HG02885 (cell line): ENCODE results near the gene ENOX1.

ENCODE experiments used
- ATAC-seq: cut with Tn5 transposase; IDR thresholded peaks from one replicate; pipeline ENCODE4 v1.9.1; 2021; ENCODE audit warnings: mild to moderate bottlenecking; ENCODE audit not compliant: unreplicated experiment, poor library complexity

Gene ENOX1

GRCh38 chr13:43339145-43339804 is 447.5 kb downstream of the ENOX1 start:
- no peak for ATAC-seq

DNA sequence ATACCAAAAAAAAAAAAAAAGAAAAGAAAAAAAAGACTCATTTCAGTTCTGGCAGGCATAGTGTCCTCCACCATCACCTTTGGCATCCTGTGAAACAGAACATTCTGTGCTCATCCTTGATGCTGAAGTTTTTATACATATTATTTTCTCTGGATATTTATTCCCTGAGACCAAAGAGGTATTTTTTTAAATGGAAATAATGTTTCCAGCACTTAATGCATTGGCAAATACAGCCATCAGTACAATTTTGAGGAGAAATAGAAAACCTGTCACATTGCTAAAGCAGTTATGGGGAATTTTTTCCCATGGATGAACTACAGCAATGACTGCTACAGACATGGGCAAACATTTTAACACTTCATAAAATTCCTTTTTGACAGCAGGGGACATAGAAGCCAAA is 451.0 kb downstream of the ENOX1 start:
- no peak for ATAC-seq

DNA sequence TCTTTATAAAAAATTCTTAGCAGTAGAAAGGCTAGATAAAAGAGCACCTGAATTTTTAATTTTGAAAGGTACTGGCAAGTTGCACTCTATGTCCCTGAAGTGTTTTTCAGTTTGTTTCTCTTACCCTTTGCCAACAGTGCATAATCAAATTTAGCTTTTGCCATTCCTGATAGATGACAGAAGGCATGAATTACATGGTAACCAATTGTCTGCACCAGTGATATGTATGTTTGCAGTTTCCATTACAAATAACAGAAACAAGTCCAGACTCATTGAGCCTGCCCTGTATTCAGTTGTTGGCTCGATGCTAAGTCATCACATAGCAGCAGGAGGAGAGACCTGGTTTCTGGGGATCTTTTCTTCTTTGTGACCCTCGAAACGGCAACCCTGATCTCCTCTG is 453.6 kb downstream of the ENOX1 start:
- ATAC-seq: no peak

DNA sequence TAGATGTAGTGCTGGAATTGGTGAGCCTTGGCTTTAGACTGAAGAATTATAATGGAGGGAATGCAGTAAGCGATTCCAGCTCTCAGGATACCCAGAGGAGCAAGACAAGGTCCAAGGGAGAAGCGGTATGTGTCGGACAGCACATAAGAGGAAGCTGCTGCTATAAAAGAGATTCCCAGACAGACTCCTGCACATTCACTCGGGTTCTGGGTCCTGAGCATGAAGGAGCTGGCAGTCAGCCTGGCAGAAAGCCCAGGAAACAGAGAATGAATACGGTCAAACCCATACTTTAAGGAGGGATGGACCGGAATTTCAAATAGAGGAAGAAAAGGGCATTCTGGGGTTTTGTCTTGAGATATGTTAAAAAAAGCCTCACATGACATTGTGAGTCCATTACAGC is 455.1 kb downstream of the ENOX1 start:
- no peak for ATAC-seq

DNA sequence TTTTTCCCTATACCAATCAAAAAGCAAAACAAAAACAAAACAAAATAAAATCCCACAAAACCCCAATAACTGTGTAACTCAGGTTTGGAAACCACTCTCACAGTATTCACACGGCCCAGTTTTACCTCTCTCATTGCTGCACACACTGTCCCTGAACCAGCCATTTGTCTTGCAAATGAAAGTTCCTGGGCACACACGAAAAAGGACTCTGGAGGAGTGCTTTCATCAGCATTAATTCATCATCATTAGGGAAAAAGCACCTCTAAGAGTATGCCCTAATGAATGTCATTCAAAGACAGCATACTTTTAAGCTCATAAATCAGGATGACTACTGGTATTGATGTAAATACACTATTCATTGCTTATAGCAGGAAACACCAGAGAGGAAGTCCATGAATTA is 457.1 kb downstream of the ENOX1 start:
- ATAC-seq: no peak

GRCh38 chr13:43328907-43329306 is 457.9 kb downstream of the ENOX1 start:
- no peak for ATAC-seq

DNA sequence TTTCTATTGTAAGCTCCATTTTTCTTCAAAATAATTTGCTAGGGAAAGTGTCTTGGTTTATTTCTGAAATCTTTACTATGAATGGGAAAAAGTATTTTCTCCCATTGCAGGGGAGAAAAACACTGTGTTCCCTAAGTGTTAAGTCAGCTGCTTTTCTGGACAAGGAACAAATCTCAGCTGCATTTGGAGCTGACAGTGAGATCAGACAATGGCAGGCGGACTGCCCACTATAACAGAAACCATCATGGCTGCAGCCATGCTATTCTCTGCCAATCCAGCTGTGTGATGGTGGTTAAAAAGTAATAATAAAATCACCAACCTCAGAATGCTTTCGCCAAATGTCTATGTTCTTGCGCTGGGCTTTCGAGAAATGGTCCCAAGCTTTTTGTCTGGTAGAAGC is 460.7 kb downstream of the ENOX1 start:
- ATAC-seq: no peak

DNA sequence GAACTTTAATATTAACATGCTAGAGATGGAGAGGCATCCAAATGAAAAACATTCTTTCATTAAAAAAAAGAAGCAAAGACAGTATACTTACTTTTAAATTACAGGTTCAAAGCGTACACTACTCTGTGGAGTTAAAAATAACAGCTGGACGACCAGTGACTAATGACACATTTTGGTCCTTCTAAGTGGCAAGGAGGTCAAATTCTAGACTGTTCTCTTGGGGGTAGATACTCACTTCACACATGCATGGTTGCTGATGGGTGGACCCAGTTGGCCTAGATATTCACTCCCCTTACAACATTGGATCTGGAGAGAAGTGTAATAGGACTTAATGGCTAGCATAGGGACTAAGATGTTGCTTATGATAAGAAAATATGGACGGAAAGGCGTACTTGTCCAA is 461.1 kb downstream of the ENOX1 start:
- no peak for ATAC-seq

DNA sequence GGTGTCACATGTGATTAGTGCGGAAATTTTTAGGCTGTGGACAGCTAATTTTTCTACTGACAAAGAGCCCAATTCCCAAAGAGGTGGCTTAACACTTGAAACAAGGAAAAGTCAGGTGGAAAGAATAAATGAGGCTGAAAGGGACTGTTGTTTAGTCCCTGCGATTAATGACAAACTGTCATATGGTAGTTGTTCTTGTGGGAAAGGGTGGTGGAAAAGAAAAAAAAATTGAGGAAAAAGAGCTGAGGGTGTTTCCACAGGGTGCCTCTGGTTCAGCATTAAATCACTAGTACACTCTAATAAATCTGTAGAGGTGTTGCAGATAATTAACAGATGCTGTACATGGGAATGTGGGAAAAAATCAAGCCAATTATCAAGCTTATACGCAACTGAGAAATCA is 462.6 kb downstream of the ENOX1 start:
- ATAC-seq: no peak

DNA sequence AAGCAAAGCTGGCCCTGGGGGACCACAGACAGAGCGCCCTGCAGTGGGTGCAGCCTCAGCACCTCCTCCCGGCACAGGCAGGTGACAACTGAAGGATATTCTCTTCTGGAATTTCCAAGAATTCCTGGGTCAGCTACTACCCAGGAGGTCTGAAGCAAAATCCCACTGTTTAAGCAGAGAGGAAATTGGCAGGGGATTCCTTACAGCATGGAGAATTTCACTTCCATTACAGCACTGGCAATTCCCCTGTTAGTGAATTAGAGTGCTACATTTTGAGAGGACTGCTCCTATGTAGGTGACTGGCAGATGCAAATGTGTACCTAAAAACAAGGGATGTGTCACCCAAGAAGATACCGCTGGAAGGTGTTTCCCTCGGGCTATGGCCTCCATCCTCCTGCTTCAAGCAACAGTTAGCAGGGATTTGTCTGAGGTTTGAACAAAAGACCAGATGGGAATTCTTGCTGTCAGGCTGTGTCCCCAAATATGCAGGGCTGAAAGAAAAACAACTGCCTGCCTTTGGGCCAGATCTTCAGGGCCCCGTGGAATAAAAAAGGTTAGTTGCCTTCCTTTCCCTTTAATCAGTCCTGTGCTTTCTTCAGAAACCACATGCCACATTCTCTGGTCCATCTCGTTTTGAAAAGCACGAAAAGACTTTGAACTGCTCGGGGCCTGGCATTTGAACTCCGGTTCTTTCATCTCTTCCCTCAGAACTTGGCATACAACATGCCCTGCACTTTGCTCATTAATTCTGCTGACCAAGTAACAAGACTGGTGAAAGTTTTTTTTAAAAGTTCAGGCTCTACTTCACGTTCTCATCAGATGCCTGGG is 466.9 kb downstream of the ENOX1 start:
- ATAC-seq: no peak

DNA sequence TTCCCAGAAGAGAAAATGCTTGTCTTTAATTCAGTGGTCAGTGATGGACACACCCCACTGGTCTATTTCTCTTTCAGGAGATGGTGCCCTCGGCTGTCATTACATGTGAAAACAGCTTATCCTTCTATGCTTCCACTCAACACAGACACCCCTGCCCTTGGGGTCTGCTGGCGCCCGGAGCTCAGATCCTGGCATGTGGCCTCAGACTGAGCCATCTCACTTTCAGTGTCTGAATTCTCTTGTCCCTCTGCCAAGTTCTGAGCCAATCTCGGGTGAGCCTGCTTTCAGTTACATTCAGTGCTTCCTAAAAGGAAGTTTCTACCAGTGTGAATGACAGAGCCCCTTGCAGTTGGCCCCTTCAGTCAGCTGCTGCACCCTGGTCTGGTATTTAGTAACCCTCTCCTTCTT is 469.8 kb downstream of the ENOX1 start:
- ATAC-seq: no peak

GRCh38 chr13:43316281-43316680 is 470.5 kb downstream of the ENOX1 start:
- ATAC-seq: no peak

- no peak for ATAC-seq
Observed at GRCh38 chr13:43315522-43315921, 471.2 kb downstream of the ENOX1 start.

- no peak for ATAC-seq
Observed at GRCh38 chr13:43309311-43309710, 477.5 kb downstream of the ENOX1 start.

DNA sequence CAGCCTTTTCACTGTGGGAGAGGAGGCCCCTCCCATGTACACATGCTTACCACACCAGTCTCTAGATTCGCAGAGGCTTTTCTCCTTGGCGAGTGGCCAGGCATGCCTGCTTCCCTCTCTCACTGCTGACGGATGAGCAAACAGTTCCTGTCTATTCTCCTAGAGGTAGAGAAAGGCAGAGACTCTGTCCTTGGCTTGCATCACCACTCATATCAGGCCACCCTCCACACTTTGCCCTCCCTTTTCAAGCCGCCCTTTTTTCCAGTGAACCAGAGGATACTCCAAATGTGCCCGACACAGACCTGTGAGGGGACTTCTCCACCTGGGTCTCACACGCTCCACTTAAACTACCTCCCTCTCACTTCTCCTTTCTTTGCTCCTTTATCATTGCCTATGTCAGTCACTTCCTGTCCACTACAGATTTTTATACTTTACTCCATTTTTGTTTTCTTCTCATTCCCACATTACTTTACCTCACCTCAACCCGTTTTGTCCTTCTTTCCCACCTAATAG is 478.8 kb downstream of the ENOX1 start:
- peak; percentile 88 for ATAC-seq

- no peak for ATAC-seq
Observed at GRCh38 chr13:43307221-43307920, 479.4 kb downstream of the ENOX1 start.

DNA sequence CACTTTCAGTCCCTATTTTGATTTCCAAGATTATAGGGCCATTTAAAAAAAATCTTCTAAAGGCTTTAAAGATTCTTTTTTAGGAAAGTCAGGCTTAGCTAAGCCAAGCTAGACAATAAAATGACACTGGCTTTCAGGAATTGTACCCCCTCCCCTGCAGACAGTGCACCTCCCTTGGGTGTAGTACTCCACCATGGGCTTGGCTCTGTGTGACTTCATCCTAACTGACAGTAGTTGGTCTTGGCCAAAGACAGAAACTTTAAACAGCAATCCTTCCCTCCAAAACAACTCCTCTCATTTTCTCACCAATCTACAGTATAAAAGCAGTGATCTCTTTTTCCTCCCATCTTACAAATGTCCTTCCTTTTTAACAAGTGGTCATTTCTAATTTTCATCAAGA is 480.4 kb downstream of the ENOX1 start:
- no peak for ATAC-seq

DNA sequence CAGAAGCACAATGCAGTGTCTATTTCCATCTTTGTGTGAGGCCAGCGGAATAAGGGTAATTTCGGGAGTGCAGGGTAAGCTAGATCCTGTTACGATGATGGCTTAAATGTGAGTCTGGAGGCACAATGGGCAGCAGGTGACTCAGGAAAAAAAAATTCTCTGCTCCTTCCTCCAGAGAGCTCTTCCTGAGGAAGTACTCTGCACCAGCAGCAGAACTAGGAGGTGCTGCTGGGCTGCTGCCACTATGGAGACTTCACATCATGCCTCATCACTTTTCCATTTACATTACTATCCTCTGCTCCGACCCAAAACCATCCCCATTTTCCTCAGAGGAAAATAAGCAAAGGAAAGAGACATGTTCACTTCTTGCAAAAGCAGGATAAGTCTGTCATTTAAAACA is 481.4 kb downstream of the ENOX1 start:
- ATAC-seq: no peak

- ATAC-seq: no peak
Observed at GRCh38 chr13:43304945-43305344, 481.8 kb downstream of the ENOX1 start.

- ATAC-seq: no peak
Observed at GRCh38 chr13:43304449-43304848, 482.3 kb downstream of the ENOX1 start.
